Measurements from ENCODE around the gene CCR9.

DNA sequence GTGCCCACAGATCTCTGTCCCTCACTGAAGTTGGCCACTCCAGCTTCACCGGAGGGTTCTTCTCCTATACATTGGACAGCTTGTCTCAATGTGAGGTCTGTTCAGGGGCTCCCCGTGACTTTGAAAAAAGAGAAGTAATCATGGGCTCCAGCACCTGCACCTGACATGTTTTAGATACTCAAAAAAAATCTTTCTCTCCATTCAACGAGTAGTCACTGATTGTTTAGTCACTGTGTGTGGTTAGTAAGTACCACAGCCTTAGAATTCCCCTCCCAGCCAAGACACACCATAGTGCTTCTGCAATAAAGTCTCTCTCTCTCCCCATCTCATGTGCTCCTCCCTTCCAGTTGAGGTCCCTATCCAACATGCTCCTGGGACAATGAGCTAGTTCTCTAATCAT, 18.6 kb downstream of the CCR9 start:
- TF ChIP-seq GATA2 (IDR thresholded peaks at IDR 0.05; ENCODE audit: low read depth, low read length): no peak
- no peak for TF ChIP-seq GATA3 (IDR thresholded peaks at IDR 0.05; ENCODE audit: low read depth, low read length)

Measured in SH-SY5Y (cell line).